SH-SY5Y (cell line): ENCODE measurements around the gene P4HB.

Source experiments
- GATA2 ChIP-seq: IDR thresholded peaks from 2 replicates; pipeline ENCODE4 v1.6.1; 2011; ENCODE audit warnings: mild to moderate bottlenecking, low read depth, low read length
- GATA3 ChIP-seq: IDR thresholded peaks from 2 replicates; pipeline ENCODE4 v1.6.1; 2011; ENCODE audit warnings: low read depth, mild to moderate bottlenecking, low read length, moderate library complexity

Gene P4HB

DNA sequence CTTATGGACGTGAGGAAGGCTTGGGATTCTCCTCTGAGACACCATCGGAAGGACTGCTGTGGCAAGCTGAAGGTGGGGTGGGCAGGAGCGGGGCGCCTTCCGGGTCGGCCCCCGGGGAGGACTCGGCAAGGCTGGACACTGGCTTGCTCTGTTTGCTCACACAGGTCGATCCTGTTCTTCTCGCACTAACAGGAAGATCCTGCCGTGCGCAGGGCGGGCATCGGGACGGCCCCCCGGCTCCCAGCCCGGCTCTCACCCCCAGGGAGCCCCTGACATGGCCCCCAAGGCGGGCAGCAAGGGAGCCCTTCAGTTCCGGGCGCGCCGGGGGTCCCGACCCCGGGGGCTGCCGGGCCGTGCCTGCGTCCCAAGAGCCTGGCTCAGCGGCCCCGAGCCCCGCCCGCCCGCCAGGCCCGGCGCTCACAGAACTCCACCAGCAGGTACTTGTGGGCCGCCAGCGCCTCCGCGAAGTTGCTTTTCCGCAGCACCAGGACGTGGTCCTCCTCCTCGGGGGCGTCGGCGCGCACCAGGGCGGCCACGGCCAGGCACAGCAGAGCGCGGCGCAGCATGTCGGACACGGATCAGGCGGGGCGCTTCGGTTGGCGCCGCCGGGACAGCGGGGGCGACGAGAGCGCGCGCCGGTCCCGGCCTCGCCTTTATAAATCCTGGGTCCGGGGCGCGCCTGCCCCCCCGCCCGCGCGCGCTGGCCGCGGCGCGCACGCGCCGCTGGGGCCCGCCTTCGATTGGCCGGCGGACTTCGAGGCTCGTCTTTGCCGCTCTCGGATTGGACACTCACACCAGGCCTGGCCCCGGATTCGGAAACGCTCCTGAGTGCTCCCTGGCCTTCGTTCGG lies at the start of gene P4HB:
TSS of gene P4HB (minus strand) at position 630 of the 850 bp plus-strand sequence. CDS start at position 566, 64 bp downstream.
- TF ChIP-seq GATA3 = no peak
- TF ChIP-seq GATA2 = 0 out of 2 replicates have a peak, but pooled peaks have one; percentile 4

DNA sequence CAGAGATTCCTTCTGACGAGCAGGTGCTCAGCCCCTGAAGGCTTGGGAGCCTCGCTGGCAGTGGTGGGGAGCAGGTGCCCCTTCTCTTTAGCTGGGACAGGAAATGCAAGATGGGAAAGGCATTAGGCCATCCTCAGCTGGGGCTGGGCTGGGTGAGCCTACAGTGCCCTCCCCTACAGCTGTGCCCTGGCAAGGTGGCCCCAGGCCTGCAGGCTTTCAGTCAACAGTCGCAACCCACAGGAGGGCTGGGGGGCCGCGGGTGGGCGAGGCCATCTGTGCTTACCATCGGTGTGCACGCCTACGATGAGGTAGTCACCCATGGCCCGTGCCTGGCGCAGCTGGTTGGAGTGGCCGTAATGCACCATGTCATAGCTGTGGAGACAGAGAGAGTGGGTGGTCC lies 48.9 kb upstream of the P4HB start:
- TF ChIP-seq GATA2 (no peak), GATA3 (no peak)

DNA sequence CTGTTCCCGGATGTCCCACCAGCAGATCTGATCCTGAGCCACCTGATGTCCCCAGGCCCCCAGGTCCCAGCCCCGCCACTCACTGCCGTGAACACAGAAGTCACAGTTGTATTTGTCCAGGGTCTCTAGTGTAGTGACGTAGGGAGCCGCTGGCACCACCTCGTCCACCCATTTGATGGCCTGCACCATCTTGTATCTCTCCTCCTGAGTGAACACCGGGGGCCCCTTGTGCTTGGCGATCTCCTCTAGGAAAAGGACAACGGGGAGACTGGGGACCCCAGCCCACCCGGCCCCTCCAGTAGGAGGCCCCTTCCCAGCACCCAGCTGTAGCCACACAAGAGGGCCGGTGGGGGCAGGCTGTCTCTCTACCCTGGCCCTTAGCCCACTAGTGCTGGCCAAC lies 48.5 kb upstream of the P4HB start:
- no peak for TF ChIP-seq GATA2
- no peak for TF ChIP-seq GATA3

DNA sequence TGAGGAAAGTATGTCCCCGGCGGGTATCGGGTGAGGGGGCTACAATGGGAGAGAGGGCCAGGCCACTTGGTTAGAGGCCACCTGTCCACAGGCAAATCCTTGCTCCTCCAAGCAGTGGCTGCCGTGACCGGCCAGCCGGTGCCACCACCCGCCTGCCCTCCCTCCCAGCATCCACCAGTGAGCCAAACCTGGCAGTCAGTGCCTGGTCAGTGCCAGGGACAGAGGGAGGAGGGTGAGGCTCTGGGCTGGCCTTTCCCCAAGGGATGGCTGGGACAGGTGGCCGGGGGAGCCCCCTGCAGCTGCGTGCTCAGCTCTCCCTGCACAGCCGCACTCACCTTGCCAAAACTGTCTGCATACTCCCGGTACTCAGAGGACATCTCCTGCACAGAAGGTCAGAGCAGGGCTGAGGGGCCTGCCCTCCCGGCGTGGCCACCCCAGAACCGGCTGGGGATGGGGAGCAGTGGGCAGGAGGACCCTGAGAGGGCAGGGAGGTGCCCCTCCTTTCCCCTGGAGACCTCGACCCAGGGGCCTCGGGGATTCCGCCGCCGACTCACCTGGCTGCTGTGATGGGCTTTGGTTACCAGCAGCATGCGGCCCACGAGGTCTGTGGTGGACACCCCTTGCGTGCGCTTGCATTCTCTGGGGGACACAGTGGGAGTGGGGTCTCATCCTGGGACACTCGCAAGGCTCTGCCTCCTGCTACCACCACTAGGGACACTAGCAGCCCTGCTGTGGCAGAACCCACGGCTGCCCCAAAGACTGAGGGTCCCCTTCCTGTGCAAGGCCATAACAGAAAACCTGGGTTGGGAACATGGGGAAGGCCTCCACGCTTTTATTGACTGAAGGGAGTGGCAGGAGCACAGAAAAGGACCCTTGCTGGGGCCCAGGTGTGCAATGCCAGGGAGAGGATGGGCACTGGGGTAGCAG lies 47.1 kb upstream of the P4HB start:
- no peak for TF ChIP-seq GATA3
- no peak for TF ChIP-seq GATA2

DNA sequence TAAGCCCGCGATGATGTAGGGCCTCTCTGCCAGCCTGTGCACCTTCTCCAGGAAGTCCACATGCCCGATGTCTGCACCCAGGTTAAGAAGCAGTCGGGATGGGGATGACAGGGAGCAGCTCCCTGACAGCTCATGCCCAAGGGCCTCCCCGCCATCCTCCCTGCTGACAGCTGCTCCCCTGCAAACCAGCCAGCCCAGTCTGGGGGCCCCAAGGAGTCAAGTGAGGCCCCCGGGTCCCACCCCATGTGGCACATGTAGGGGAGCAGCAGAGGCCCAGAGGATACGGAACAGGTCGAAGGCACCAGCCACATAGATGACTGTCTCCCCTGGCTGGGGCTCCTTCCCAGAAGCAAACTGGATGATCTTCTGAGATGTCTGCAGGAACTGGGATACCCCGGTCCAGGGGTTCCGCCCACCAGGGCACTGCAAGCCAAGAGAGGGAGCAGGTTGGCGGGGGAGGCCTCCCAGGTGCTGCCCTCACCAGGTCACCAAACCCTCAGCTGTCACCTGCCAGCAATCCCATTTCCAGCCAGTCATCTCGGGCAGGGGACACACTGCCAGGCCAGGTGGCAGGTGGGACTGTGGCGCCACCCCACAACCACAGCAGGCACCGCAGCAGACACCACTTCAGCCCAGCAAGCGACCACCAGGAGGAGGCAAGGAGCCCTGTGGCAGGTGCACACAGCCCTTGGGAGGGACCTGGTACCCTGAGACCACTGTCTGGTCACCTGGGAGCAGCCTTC lies 46.3 kb upstream of the P4HB start:
- TF ChIP-seq GATA3 = no peak
- no peak for TF ChIP-seq GATA2

DNA sequence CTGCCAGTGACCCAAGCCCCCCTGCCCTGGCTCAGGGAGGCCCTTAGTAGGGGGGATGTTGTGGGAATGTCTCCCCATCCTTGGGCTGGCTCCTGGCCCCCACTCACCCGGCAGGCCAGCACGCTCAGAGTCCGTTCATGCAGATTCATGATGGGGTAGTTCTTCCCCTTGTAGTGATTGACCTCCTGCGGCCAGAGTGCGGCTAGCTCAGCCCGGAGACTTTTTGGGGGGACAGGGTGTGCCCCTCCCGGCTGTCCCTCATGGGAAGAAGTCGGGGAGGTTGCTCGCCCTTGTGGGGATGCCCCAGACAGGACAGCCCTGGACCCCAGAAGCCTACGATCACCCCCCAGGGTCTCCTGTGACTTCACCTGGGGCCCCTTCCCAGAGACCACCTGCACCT lies 45.7 kb upstream of the P4HB start:
- no peak for TF ChIP-seq GATA3
- TF ChIP-seq GATA2 = no peak

DNA sequence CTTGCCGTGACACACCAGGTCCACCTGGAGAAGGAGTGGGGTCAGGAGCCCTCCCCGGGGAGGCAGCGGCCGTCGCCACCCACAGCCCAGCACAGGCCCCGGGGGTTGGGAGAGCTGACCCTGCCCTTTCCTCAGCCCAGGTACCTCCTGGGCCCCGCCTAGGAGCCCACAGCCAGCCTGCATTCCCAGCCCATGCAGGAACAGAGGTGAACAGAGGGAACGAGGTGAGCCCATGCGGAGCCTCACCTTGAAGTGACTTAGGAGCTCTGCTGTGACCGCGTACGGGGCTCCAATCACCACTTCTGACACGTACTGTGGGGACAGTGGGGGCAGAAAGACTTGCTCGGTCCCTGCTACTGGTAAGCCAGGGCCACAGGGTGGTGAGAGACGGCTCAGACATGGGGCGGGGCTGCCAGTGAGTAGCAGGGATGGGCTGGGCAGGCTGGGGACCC lies 45.1 kb upstream of the P4HB start:
- TF ChIP-seq GATA3 = no peak
- no peak for TF ChIP-seq GATA2

DNA sequence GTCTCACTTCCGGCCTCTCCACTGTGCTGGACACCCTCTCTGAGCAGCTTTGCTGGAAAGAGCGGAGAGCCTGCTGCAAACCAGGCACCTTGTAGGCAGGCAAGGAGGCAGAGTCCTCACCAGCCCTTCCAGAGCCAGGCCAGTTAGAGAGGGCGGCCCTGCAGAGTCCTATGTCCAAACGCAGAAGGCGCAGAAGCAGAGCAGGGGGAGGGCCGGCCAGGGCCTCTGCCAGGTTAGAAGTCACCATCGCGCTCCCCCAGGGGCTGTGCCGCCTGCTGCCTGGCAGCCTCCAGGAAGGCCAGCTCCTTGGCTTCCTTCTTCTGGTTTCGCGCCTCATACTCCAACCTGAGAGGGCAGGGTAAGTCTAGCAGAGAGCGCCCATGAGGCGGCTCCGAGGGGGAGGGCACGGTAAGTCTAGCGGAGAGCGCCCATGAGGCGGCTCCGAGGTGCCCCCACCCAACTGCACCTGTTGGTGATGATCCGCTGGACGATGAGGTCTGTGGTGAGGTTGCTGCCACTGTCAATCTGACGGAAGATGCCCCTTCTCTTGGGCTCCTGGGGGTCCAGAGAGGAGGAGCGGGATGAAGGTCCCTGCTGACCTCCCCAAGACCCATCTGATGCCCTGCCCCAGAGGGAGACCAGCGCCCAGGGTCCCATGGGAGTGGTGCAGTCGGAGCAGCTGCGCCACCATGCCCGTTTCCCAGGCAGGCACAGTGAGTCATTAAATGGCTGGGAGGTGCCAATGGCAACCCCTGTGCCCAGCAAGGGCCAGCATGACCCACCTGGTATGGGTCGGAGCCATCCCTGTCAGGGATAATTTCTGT lies 44.5 kb upstream of the P4HB start:
- no peak for TF ChIP-seq GATA2
- TF ChIP-seq GATA3 = no peak

DNA sequence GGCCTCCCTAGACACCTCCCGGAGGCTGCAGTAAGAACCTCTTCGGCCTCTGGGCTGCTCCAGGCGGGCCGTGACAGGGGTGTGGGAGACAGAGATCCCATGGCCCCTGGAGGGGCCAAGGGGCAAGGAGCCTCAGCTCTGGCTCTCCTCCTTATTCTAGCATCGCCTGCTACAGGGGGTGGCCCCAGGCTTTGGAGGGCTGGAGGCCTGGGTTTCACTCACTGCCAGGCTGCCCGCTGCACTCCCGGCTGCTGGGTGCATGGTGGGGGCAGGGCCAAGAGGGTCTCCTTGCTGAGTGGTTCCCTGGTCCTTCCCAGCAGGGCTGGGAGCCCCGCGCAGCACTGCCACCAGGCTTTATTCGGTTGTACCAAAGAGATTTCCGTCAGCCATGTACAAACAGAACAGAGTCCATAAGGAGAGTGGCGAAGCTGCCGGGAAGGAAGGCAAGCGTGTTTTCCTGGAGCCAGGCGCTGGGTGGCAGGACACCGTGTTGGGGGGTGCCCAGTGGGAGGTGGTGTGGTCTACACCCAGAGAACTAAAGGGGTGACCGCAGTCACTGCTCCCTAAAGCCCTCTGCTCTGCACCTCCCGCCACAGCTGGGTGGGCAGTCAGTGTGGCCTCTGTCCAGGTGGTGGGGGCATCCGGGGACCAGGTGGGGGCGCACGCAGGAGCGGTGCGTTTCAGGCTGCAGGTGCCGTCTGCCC lies 43.7 kb upstream of the P4HB start:
- no peak for TF ChIP-seq GATA2
- no peak for TF ChIP-seq GATA3

DNA sequence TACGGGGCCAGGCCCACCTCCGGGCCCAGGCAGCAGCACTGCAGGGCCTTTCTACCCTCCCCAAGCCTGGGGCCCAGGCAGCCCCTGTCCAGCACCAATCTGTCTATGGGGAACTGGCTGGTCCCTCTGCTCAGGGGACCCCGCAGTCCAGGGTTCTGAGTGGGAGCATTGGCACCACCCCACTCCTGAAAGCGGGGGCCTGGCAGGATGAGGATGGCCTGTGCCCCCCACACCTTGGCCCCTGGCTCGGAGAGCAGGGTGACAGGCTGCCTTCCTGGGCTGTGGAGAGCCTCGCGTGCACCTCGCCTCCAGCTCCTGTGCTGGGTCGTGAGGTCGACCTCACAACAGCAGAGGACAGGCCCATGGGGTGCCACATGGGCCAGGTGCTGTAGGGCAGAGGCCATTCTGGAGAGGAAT lies 43.1 kb upstream of the P4HB start:
- TF ChIP-seq GATA2 (no peak), GATA3 (no peak)

DNA sequence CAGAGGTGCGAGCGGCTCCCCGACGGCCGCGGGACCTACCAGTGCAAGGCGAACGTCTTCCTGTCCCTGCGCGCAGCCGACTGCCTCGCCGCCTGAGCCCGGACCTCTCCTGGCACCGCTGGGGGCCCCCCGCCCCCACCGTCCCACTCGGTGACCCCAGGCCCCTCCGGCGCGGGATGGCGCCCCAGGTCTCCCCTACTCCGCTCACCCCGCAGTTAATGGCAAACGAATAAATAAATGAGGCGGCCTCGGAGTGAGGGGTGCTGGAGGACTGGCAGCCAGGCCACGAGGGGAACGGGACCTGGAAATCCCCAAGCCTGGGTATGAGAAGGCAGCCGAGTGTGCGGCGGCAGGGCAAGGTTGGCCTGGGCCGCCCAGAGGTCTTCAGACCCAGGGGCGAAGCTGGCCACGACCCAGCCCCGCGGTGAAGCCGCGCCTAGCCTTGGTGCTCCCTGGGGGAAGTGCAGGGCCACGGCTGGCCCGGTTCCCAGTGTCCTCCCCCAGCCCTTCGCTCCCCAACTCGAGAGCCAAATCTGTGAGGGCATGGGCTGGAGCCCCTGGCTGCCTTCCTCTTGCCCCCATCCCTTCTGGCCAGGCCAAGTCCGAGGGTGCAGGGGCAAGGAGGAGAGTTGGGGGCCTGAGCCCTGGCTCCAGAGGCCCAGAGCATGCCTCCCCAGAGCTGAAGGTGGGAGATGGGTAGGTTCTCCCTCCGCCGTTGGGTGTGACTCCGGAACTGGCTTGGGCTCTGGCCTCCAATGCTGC lies 42.5 kb upstream of the P4HB start:
- TF ChIP-seq GATA2 (no peak), GATA3 (no peak)
